NCI-H82 treated with DMSO at 0.1 percent for 48 hours (cell line): Measurements from ENCODE around the gene PRXL2A.
"Not testable (repeated sequence)": the region's sequence is repeated elsewhere in the genome, so short reads cannot be mapped to it uniquely, and the experiment has no call there.

Experiments
- DNase-seq: peaks from one replicate; lab custom pipeline; 2025; ENCODE audit not compliant: unreplicated experiment; lab: John Stamatoyannopoulos, UW

The PRXL2A gene

GRCh38 chr10:80473692-80474596, 65.6 kb downstream of the PRXL2A start:
- no peak for DNase-seq

- no peak for DNase-seq
Observed at GRCh38 chr10:80474597-80474910, 66.2 kb downstream of the PRXL2A start.

- DNase-seq = peak; percentile 93
Observed at GRCh38 chr10:80474941-80475340, 66.6 kb downstream of the PRXL2A start.

GRCh38 chr10:80475641-80476040, 67.3 kb downstream of the PRXL2A start:
- DNase-seq = not testable (repeated sequence)

GRCh38 chr10:80476685-80477084, 68.3 kb downstream of the PRXL2A start:
- DNase-seq = no peak

GRCh38 chr10:80477813-80478212, 69.5 kb downstream of the PRXL2A start:
- DNase-seq = no peak

GRCh38 chr10:80480373-80480772, 72.0 kb downstream of the PRXL2A start:
- DNase-seq = not testable (repeated sequence)

GRCh38 chr10:80480852-80481251, 72.5 kb downstream of the PRXL2A start:
- DNase-seq = no peak

GRCh38 chr10:80484243-80484642, 75.9 kb downstream of the PRXL2A start:
- no peak for DNase-seq

- DNase-seq = no peak
Observed at GRCh38 chr10:80484676-80485075, 76.3 kb downstream of the PRXL2A start.

GRCh38 chr10:80485076-80485945, 77.0 kb downstream of the PRXL2A start:
- DNase-seq = no peak

- DNase-seq = no peak
Observed at GRCh38 chr10:80485946-80486764, 77.8 kb downstream of the PRXL2A start.
